ENCODE data around the gene NKAIN2.

GRCh38 chr6:124493259-124493658 lies 689.6 kb downstream of the NKAIN2 start:
- TF ChIP-seq, protein P1, sequence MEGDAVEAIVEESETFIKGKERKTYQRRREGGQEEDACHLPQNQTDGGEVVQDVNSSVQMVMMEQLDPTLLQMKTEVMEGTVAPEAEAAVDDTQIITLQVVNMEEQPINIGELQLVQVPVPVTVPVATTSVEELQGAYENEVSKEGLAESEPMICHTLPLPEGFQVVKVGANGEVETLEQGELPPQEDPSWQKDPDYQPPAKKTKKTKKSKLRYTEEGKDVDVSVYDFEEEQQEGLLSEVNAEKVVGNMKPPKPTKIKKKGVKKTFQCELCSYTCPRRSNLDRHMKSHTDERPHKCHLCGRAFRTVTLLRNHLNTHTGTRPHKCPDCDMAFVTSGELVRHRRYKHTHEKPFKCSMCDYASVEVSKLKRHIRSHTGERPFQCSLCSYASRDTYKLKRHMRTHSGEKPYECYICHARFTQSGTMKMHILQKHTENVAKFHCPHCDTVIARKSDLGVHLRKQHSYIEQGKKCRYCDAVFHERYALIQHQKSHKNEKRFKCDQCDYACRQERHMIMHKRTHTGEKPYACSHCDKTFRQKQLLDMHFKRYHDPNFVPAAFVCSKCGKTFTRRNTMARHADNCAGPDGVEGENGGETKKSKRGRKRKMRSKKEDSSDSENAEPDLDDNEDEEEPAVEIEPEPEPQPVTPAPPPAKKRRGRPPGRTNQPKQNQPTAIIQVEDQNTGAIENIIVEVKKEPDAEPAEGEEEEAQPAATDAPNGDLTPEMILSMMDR (conservative IDR thresholded peaks at IDR 0.05; ENCODE audit: low read depth, low read length) = no peak
- TF ChIP-seq EZH2 (IDR thresholded peaks at IDR 0.05; ENCODE audit: borderline replicate concordance, low read depth, low read length, poor library complexity, severe bottlenecking) = no peak
